Hematopoietic multipotent progenitor cell (in vitro differentiated cells): ENCODE results near the gene ZNF579. TPM values are rescaled to one million over a fixed set of nuclear protein-coding genes. Genes with fewer than 3 reads are reported as not detected.
"Not testable (repeated sequence)": the region's sequence is repeated elsewhere in the genome, so short reads cannot be mapped to it uniquely, and the experiment has no call there.

Source experiments
- DNase-seq, 3 donors: peaks; one replicate each; pipeline ENCODE4 v3.0.0-alpha.2; 2011 to 2015; ENCODE audit warnings: low read depth in 2 of 3, low spot score in 2 of 3
- total RNA-seq: library from RNA; depleted of rRNA; stranded (reverse); fragments of >200 nt; gene quantifications from one replicate; pipeline ENCODE4 v1.2.3, GENCODE V29; 2012

ZNF579 gene
- total RNA-seq, 1 donor = 7.0 TPM

DNA sequence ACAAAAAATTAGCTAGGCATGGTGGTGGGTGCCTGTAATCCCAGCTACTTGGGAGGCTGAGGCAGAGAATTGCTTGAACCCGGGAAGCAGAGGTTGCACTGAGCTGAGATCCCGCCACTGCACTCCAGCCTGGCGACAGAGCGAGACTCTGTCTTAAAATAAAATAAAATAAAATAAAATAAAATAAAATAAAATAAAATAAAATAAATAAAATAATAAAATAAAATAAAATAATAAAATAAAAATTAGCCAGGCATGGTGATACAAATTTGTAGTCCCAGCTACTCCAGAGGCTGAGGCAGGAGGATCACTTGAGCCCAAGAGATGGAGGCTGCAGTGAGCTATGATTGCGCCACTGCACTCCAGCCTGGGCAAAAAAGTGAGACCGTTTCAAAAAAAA, 6.7 kb downstream of the ZNF579 start:
- not testable (repeated sequence) for DNase-seq

DNA sequence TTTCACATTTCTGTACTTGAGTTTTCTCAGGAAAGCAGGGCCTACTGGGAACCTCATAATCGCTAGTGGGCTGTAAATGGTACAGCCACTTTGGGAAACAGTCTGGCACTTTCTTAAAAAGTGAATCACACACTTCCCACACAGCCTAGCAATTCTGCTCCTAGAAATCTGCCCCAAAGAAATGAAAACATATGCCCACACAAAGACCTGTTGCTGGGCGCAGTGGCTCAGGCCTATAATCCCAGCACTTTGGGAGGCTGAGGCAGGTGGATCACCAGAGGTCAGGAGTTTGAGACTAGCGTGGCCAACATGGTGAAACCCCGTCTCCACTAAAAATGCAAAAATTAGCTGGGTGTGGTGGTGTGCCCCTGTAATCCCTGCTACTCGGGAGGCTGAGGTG, 11.2 kb downstream of the ZNF579 start:
- not testable (repeated sequence) for DNase-seq

DNA sequence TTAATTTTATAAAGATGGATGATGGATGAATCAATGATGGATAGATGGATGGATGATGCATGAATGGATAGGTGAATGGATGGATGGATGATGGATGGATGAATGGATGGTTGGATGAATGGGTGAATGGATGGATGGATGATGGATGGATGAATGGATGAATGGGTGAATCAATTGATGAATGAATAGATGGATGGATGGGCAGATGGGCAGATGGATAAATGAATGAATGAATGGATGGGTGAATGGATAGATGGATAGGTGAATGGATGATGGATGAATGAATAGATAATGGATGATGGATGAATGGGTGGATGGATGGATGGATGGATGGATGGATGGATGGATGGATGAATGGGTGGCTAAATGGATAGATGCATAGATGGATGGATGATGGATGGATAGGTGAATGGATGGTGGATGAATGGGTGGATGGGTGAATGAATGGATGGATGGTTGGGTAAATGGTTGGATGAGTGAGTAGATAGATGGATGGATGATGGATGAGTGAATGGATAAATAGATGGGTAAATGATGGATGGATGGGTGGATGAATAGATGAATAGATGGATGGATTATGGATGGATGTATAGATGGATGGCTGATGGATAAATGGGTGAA, 12.8 kb downstream of the ZNF579 start:
- DNase-seq = no peak

DNA sequence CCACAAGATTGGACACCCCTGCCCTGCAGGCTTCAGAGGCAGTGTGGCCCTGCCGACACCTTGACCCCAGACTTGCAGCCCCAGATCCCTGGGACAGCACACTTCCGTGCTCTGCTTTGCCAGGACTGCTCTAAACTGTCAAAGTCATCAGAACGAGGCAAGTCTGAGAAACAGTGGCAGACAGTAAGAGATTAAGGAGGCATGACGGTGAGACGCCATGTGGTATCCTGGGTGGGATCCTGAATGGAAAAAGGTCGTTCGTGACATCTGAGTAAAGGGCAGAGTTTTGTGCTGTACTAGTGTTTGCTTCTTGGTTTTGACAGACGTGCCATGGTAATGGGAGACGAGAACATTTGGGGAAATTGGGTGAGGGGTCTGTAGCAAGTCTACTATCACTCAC, 13.8 kb downstream of the ZNF579 start:
- no peak for DNase-seq

DNA sequence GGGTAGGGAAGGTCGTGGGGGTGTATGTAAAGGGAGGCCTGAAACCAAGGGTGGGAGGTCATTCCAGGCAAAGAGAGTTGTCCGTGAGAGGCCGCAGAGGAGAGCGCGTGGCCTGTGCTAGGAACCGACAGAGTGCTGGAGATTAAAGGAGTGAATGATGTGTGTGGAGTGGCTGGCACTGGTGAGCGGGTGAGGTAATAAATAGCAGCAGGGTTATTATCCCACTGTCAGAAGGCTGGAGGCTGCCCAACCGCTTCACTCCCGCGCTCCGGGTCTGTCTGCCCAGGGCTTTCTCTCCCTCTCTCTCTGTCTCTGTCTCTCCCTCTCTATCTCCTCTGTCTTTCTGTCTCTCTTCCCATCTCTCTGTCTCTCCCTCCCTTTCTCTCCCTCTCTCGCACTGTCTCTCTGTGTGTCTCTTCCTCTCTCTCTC, 17.4 kb downstream of the ZNF579 start:
- DNase-seq = no peak

DNA sequence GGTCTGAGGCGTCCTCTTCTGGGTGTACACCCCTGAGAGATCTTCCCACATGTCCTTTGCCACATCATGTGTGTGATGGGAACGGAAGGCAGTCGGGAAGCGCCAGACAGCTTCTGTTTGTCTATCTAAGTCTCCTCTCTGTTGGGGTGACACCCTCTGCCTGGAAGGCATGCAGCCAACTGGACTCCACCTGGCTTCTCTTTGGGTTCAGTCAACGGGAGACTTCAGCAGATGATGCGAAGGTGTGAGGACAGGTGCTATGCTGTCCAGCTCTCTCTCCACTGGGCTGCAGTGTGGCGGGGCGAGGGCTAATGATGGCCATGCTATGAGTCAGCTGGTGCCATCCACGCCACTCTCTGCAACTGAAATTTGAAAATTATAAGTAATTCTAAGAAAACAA, 21.0 kb downstream of the ZNF579 start:
- no peak for DNase-seq

DNA sequence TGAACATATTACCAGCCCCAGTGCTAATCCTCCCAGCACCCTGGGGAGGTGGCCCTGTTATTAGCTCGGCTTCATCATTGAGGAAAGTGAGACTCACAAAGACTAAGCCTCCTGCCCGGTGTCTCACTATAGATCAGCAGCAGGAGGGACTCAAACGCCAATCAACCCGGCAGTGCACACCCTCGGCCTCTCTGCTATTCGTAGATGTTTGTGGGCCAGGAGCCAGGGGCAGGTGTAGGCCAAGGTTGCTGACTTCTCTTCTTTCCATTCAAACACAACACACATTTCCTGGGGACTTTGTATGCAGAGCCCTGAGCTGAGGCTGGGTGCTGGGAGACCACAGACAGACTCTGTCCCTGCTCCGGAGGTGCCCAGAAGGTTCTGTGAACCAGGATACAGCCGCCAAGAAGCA, 25.9 kb downstream of the ZNF579 start:
- no peak for DNase-seq

DNA sequence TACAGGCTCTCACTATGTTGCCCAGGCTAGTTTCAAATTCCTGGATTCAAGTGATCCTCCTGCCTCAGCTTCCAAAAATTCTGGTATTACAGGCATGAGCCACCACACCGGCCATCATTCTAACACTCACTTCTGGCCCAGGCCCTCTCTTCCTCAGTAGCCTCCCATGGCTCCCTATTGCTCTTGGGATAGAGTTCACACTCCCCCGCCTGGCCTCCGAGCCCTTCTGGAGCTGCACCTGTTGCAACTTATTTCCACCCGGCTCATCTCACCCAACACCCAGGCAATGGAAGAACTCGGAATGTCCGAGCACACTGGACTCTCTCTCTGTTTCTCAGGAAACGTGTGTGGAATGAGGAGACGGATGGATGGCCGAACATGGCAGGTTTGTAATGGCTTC, 26.3 kb downstream of the ZNF579 start:
- no peak for DNase-seq

DNA sequence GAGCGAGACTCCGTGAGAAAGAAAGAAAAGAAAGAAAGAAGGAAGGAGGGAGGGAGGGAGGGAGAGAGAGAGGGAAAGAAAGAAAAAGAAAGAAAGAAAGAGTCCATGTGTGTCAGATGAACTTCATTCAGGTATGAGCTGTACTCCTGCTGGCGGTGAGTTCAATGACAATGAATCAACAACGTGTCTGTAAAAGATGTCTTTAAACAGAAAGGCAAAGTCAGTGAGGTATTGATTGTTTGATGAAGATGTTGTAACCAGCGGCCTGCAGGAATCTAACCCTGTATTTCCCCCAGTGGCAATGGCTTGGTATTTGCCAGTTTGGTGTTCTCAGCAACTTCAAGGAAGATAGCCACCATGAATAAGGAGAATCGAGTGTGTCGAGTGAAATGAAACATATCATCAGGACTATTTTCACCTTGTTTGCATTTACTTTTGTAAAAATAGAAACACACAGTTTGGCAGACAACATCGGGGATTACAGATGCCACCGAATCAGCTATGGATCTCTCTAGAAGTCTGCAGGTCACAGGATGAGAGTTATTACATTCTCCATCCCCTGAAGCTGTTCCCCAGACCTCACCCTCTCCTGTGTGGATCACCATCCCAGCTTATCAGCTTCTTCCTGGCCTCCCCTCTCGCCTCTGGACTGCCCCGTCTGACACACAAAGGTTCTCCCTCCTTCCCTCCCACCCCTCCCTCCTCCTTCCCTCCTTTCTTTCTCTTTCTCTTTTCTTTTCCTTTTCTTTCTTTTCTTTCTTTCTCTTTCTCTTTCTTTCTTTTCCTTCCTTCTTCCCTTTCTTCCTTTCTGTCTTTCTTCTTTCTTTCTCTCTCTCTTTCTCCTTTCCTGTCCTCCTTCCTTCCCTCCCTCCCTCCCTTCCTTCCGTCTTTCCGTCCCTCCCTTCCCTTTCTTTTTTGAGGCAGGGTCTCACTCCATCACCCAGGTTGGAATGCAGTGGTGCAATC, 27.1 kb downstream of the ZNF579 start:
- no peak for DNase-seq

DNA sequence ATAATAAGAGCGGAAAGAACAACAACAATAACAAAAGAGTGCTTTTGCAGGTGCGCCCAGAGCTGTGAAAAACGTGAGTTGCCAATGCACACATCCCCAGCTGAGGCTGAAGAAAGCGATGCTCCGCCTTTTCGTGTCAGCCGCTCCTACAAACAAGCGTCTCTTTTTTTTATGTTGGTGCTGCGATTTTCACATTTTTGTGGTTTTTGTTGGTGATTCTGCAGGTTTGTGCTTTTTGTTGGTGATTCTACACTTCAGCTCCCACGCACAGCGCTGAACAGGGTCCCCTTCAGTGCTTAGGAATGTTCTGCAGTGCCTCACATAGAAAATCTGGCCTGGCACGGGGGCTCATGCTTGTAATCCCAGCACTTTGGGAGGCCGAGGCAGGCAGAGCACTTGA, 28.0 kb downstream of the ZNF579 start:
- DNase-seq = no peak

DNA sequence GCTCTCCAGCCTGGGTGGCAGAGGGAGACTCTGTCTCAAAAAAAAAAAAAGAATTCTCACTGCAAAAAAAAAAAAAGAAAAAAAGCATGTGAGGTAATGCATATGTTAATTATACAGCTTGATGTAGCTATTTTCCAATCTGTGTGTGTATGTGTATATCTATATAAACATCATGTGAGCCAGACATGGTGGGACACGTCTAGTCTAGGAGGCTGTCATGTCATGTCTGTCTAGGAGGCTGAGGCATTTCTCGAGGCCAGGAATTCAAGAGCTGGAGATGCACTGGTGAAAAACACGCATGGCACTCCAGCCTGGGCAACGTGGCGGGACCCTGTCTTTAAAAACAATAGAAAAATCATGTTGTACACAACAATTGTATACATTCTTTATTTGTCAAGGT, 28.4 kb downstream of the ZNF579 start:
- no peak for DNase-seq

DNA sequence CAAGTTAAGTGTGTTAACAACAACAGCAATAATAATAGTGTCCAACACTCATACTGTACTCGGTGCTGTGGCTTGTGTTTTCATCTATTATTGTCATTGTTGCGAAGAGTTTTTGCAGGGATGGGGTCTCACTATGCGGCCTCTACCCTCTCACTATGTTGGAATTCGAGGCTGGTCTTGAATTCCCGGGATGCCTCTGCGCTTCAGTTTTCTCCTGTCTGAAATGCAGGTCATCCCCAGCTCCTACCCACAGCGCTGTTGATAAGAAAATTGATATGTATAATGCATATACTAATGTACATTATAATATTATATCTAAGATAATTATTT, 30.4 kb downstream of the ZNF579 start:
- no peak for DNase-seq

DNA sequence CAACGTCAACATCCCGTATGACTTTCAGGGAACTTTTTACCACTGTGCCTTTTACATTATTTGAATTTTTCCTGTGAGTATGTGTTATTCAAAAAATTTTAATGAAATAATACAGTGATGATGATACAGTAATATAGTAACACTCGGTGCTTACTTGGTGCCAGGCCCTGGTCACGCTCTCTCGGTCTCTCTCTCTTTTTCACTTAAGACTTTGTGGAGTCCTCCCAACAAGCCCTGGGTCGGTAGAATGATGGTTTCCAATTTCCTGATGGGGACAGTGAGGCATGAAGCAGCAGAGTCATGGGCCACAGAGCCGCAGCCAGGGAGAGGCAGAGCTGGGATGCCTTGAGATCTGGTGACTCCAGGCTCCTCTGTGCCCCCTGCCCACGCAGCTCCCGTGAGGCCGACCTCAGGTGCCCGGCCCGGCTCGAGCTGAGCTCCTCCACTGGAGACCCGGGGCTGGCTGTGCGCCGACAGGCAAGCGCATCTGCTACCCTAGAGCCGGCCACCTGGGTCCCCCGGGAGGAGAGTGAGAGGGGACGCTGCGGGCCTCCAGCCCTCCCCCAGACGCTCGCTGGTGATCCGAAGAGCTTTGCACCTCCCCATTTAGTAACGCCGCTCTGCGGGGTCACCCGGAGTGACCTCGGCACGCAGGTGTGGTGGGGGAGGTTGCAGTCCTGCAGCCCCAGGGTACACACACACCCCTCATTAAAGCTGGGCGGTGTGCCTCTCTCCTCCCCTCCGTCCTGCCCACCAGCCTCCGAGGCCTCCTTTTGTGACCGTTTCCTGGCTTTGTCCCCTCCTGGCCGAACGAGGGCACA, 30.9 kb downstream of the ZNF579 start:
- DNase-seq = no peak

DNA sequence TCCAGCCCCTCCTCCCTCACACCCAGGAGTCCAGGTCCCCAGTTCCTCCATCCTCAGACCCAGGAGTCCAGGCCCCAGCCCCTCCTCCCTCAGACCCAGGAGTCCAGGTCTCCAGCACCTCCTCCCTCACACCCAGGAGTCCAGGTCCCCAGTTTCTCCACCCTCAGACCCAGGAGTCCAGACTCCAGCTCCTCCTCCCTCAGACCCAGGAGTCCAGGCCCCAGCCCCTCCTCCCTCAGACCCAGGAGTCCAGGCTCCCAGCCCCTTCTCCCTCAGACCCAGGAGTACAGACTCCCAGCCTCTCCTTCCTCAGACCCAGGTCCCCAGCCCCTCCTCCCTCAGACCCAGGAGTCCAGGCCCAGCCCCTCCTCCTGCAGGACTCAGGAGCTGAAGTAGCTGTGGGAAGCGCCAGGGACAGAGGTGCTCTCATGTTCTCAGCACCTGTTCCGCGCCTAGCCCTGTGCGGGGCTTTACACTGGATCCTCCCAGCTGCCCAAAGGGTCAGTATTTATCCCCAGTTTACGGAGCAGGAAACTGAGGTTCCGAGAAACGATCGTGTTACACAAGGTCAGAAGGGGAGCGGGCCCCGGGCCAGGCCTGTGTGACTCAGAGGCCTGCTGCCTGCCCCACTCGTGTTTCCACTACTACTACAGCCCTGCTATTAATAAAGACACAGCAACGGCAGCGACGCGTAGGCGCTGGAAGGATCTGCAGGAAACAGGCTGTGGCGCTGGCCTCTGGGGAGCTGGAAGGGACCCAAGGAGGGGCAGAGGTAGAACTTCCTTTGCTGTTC, 33.6 kb downstream of the ZNF579 start:
- DNase-seq = peak in 2 of 3 donors; percentile 84 to 91

DNA sequence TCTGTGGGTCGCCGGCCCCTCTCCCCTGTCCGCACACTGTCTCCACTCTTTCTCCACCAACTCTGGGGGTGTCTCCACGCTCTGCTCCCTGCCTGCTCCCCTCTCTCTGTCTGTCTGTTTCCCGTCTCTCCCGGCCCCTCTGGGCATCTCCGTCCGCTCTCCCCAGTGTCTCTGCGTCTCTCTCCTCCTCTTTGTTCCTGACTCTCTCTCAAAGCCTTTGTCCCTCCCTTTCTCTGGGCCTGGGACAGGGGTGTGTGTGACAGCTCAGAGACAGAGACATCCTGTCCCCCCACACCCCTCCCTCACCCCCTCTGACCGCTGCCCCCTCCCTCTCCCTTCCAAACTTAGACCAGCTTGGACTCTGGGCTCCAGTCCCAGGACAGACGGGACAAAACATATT, 34.6 kb downstream of the ZNF579 start:
- no peak for DNase-seq

DNA sequence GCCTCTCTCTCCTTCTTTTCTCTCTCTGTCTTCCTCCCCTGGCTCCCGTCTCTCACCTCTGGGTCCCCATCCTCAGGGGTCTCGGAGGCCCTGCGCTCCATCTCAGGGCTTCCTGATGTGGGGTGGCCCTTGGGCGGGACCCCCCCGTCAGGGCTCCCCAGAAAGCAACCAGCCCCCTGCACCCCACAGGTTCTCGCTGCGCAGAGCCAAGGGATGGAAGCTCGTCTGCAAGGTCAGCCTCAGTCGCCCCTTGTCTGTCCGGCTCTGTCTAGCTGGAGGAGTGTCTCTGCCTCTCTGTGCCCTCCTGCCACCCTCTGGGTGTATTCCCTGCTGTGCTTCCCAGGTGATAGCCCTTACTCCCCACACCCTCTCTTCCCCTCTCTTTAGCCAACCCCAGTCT, 35.2 kb downstream of the ZNF579 start, which contains the start of gene SBK3:
SBK3 (minus strand) TSS at position 101 of the 400 bp plus-strand sequence; CDS start at position 101, 0 bp downstream.
- DNase-seq = no peak

DNA sequence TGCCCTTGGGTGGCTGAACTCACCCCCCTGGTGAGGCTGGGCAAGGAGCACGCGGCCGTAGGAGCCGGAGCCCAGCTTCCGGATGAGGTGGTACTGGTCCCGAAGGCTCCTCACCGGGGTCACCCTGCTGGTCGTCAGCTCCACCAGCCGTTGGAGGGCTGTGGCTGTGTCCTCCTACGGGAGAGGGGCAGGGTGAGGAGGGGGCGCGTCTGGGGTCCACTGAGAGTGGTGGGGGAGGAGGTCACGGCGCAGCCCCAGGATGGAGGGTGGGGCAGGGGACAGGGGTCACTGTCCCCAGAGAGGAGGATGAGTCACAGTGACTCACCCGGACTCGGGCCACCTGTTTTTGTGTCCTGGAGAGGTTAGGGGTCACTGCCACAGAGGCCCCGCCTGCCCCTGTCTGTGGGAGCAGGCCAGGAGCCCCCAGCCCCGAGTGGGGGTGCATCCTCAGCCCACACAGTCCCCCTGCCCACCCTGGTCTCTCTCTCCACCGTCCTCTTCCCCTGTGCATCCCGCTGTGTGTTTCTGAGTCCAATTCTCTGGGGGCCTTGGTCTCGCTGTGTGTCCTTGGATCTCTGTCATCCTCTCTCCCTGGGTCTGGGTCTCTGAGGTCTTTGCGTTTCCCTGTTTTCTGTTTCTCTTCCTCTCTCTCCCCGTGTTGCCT, 35.7 kb downstream of the ZNF579 start:
- DNase-seq = no peak

DNA sequence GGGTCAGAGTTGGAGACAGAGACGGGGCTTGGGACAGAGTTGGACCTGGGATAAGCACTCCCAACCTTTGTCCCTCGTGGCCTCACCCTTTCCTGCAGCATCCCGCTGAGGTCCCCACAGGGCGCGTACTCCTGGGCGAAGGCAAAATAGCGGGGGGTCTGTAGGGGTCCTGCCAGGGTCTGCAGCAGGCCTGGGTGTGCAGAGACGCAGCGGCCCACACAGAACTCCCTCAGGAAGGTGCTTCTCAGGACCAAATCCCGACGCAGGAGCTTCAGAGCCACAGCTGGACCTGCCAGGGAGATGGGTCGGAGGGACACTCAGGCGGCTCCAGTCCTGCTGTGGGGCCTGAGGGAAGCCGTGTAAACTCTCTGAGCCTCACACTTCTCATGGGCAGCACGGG, 36.6 kb downstream of the ZNF579 start:
- no peak for DNase-seq

DNA sequence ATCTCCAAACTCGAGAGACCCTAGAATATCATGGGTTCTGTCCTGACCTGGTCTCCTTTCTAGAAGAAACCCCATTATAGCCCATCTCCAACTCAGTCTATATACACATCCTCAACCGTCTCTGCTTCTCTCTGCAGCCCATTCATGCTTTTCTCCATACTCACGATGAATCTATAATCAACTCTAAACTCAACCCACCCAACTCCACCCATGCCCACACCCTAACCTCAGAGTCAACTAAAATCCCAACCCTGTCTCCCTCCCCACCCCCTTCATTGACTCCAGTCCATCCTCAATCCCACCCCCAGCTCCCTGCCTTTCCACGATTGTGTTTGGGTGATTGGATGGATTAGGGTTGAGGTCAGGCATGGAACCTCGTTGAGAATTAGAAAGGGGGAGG, 37.1 kb downstream of the ZNF579 start:
- DNase-seq = no peak

DNA sequence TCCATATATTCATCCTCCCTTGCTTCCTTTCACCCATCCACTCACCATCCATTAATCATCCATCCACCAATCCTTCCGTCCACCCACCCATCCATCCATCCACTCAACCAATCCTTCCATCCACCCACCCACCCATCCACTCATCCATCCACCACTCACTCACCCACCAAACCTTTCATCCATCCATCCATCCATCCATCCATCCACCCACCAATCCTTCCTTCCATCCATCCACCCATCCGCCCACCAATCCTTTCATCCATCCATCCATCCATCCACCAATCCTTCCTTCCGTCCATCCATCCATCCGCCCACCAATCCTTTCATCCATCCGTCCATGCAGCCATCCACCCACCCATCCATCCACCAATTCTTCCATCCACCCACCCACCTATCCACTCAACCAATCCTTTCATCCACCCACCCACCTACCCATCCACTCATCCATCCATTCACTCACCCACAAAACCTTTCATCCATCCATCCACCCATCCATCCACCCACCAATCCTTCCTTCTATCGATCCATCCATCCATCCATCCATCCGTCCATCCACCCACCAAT, 38.3 kb downstream of the ZNF579 start:
- no peak for DNase-seq
